Endometrial microvascular endothelial cells (primary cell): ENCODE data around the gene ABLIM1. TPM values are rescaled to one million over a fixed set of nuclear protein-coding genes. Genes with fewer than 3 reads are reported as not detected.

Experiments used
- in situ Hi-C: cut with HindIII; loops from 2 replicates; pipeline ENCODE4 v1.10.0; 2017; ENCODE audit warnings: low sequenced_read_pairs, low pct_unique_long_range_greater_than_20kb; ENCODE audit errors: inconsistent ontology term
- total RNA-seq: library from RNA; depleted of rRNA; stranded (reverse); fragments of >200 nt; gene quantifications from one replicate; pipeline ENCODE4 v1.2.3, GENCODE V29; 2015; ENCODE audit errors: inconsistent ontology term

ABLIM1 gene
- total RNA-seq, 1 donor from 2014 or later: 25.9 TPM

- in situ Hi-C loops: loop anchor here (25.0 kb wide), 1 partner anchor 119 kb away; no protein-coding TSS in a partner anchor
These were observed 227.2 kb downstream of the ABLIM1 start for GRCh38 chr10:114430688-114431413.

- in situ Hi-C loops: loop anchor here (25.0 kb wide), 1 partner anchor 117 kb away; no protein-coding TSS in a partner anchor
These were observed 228.3 kb downstream of the ABLIM1 start for GRCh38 chr10:114429581-114430335.

GRCh38 chr10:114427124-114427852 is 230.8 kb downstream of the ABLIM1 start:
- in situ Hi-C loops: loop anchor here (25.0 kb wide), 1 partner anchor 115 kb away; no protein-coding TSS in a partner anchor

- in situ Hi-C loops: loop anchor here (25.0 kb wide), 1 partner anchor 114 kb away; no protein-coding TSS in a partner anchor
These were observed 231.6 kb downstream of the ABLIM1 start for GRCh38 chr10:114426476-114426875.

- in situ Hi-C loops: no loop called here
These were observed 237.1 kb downstream of the ABLIM1 start for GRCh38 chr10:114420811-114421485.

GRCh38 chr10:114418109-114418508 is 240.0 kb downstream of the ABLIM1 start:
- in situ Hi-C loops: no loop called here

GRCh38 chr10:114412907-114413797 is 244.9 kb downstream of the ABLIM1 start:
- in situ Hi-C loops: no loop called here

- in situ Hi-C loops: no loop called here
These were observed 249.1 kb downstream of the ABLIM1 start for GRCh38 chr10:114408968-114409444.

GRCh38 chr10:114408112-114408967 is 249.7 kb downstream of the ABLIM1 start:
- in situ Hi-C loops: no loop called here

- in situ Hi-C loops: no loop called here
These were observed 251.6 kb downstream of the ABLIM1 start for GRCh38 chr10:114406455-114406854.

- in situ Hi-C loops: no loop called here
These were observed 253.1 kb downstream of the ABLIM1 start for GRCh38 chr10:114405011-114405350.

- in situ Hi-C loops: no loop called here
These were observed 253.7 kb downstream of the ABLIM1 start, which contains the start of gene AFAP1L2 for GRCh38 chr10:114404171-114405010. TSS of gene AFAP1L2 (minus strand) at chr10:114404502. CDS start at chr10:114404455, 47 bp downstream.

- in situ Hi-C loops: no loop called here
These were observed 254.4 kb downstream of the ABLIM1 start for GRCh38 chr10:114403541-114404161.

GRCh38 chr10:114402871-114403540 is 255.1 kb downstream of the ABLIM1 start:
- in situ Hi-C loops: no loop called here

GRCh38 chr10:114402233-114402632 is 255.8 kb downstream of the ABLIM1 start:
- in situ Hi-C loops: no loop called here
